Measurements from ENCODE around the gene FAM47E. TPM values are rescaled to one million over a fixed set of nuclear protein-coding genes. Genes with fewer than 3 reads are reported as not detected.

The FAM47E gene
- total and polyA plus RNA-seq, 2 of the 8 experiments (the other 6 are each of a cell fraction or from before 2014, with no cell fraction given) = 1.3 to 1.4 TPM

- 98% methylated on average over 3 of the region's 3 CpGs; no CpG with 5 or more reads in 1 of the 2 experiments for WGBS, 2 experiments (ENCODE audit: extremely low coverage in 1 of 2, insufficient coverage in 1 of 2, insufficient read length in 1 of 2, insufficient replicate concordance in 2 of 2, low coverage in 1 of 2, low lambda C conversion rate in 2 of 2, missing lambda C conversion rate in 1 of 2)
- no peak for FAIRE-seq
Measured at GRCh38 chr4:76275486-76276124, 24.1 kb downstream of the FAM47E start.

More at GRCh38 chr4:76275486-76276124, 24.1 kb downstream of the FAM47E start:
- H4K91ac ChIP-seq (replicated peaks; ENCODE audit: insufficient read length, low read length) = no peak overlapping the region
- no peak overlapping the region for H3K18ac ChIP-seq (ENCODE audit: extremely low read depth, low read length)
- H2BK5ac ChIP-seq (ENCODE audit: low read depth, low read length) = no peak overlapping the region
- no peaks in the 10 kb centered on the region for H3K79me2 ChIP-seq (ENCODE audit: control insufficient read depth in 1 of 2, insufficient read depth in 2 of 2, low read length in 2 of 2)
- no peak overlapping the region for H4K8ac ChIP-seq (ENCODE audit: extremely low read depth, insufficient read depth, low read length)
- H2BK15ac ChIP-seq (ENCODE audit: low read length) = no peak overlapping the region
- H4K20me1 ChIP-seq (replicated peaks in 1 of 2; ENCODE audit: control insufficient read depth in 1 of 2, insufficient read depth in 2 of 2, low read length in 2 of 2) = no peaks in the 10 kb centered on the region
- H3K36me3 ChIP-seq (ENCODE audit: control insufficient read depth in 2 of 4, insufficient read depth in 4 of 4, low read length in 3 of 4) = no peaks in the 10 kb centered on the region
- CTCF ChIA-PET (ENCODE audit: partially characterized antibody) = interaction anchor here (0.6 to 1.0 kb wide), 3 partner anchors 8 to 103 kb away, joined by 3 read pairs; no protein-coding TSS in a partner anchor
- no peak overlapping the region for H3K4ac ChIP-seq (replicated peaks; ENCODE audit: insufficient read length, low read depth, low read length)
- no peak overlapping the region for H3K27ac ChIP-seq (ENCODE audit: low read depth, low read length)
- POLR2A ChIA-PET (ENCODE audit: partially characterized antibody) = interaction anchor here (0.6 kb wide), 1 partner anchor 124 kb away, joined by 3 read pairs; no protein-coding TSS in a partner anchor
- no peak for DNase-seq (ENCODE audit: low read depth in 1 of 2, low spot score in 2 of 2)
- H3K14ac ChIP-seq (ENCODE audit: insufficient read length) = no peak overlapping the region
- no peaks in the 10 kb centered on the region for H3K4me1 ChIP-seq (replicated peaks in 1 of 4; ENCODE audit: control insufficient read depth in 3 of 4, insufficient read depth in 4 of 4, low read length in 3 of 4)
- no peak overlapping the region for H3K4me3 ChIP-seq (ENCODE audit: extremely low read depth in 1 of 4, insufficient read depth in 2 of 4, low read depth in 3 of 4, low read length in 4 of 4)
- no peak overlapping the region for H3K23ac ChIP-seq (ENCODE audit: insufficient read length)
- H2BK120ac ChIP-seq (replicated peaks; ENCODE audit: low read depth, low read length) = no peak overlapping the region
- H4K5ac ChIP-seq (ENCODE audit: insufficient read length, low read depth, low read length) = no peak overlapping the region
- no peak overlapping the region for H2AFZ ChIP-seq (ENCODE audit: low read length)
- H3K23me2 ChIP-seq (ENCODE audit: low read depth, low read length) = no peaks in the 10 kb centered on the region; the same call in 1 of the 2 replicates
- H3K4me2 ChIP-seq (ENCODE audit: insufficient read depth in 1 of 2, low read depth in 2 of 2, low read length in 2 of 2) = no peak overlapping the region
- peaks cover 0 to 3% (median 0%) of the 10 kb centered on the region in 4 experiments; a peak in 1 of 7 replicates for H3K27me3 ChIP-seq (replicated peaks in 1 of 4; ENCODE audit: control insufficient read depth in 3 of 4, extremely low read depth in 1 of 4, insufficient read depth in 3 of 4, low read length in 3 of 4)
- TF ChIP-seq USF2 (IDR thresholded peaks at IDR 0.05; ENCODE audit: low read length) = no peak
- TF ChIP-seq CTBP2 (IDR thresholded peaks at IDR 0.05; ENCODE audit: borderline replicate concordance, insufficient read depth, insufficient read length, low read length) = no peak
- TF ChIP-seq HDAC6 (IDR thresholded peaks at IDR 0.05; ENCODE audit: low read depth, low read length) = no peak
- no peak for TF ChIP-seq TEAD4 (IDR thresholded peaks at IDR 0.05; ENCODE audit: low read depth, low read length)
- TF ChIP-seq JUND (IDR thresholded peaks at IDR 0.05; ENCODE audit: low read length) = no peak
- H2BK12ac ChIP-seq (ENCODE audit: low read depth, low read length) = no peak overlapping the region
- H3K9me3 ChIP-seq (ENCODE audit: insufficient read depth in 2 of 2, low read depth in 1 of 2, low read length in 1 of 2) = no peaks in the 10 kb centered on the region
- H3K56ac ChIP-seq (replicated peaks; ENCODE audit: insufficient read length, low read depth, low read length) = no peak overlapping the region
- no peak overlapping the region for H3K9ac ChIP-seq (replicated peaks in 1 of 4; ENCODE audit: extremely low read depth in 1 of 4, low read depth in 3 of 4, low read length in 3 of 4)
- H3K79me1 ChIP-seq (ENCODE audit: low read depth, low read length) = no peaks in the 10 kb centered on the region
- H2AK5ac ChIP-seq (ENCODE audit: low read depth, low read length) = no peak overlapping the region
- H2BK20ac ChIP-seq (ENCODE audit: low read length) = no peak overlapping the region

Data from H1 (cell line).